IPS-15b (cell line): ENCODE measurements around the gene RTTN.
"Not testable (repeated sequence)": the region's sequence is repeated elsewhere in the genome, so short reads cannot be mapped to it uniquely, and the experiment has no call there.

Experiments used
- H3K27me3 ChIP-seq: one replicate; pipeline ENCODE4 v1.6.1; 2013; ENCODE audit warnings: low read length; ENCODE audit not compliant: control insufficient read depth, insufficient read depth
- H3K36me3 ChIP-seq: one replicate; pipeline ENCODE4 v1.6.1; 2013; ENCODE audit warnings: low read length; ENCODE audit not compliant: control insufficient read depth, insufficient read depth
- H3K4me1 ChIP-seq: one replicate; pipeline ENCODE4 v1.6.1; 2013; ENCODE audit warnings: mild to moderate bottlenecking, low read length; ENCODE audit not compliant: control insufficient read depth, insufficient read depth
- H3K4me3 ChIP-seq: one replicate; pipeline ENCODE4 v1.5.1; 2013; ENCODE audit warnings: low read depth, low read length
- H3K9ac ChIP-seq: one replicate; pipeline ENCODE4 v1.6.1; 2013; ENCODE audit warnings: low read depth, mild to moderate bottlenecking, low read length
- H3K9me3 ChIP-seq: one replicate; pipeline ENCODE4 v1.6.1; 2013; ENCODE audit warnings: mild to moderate bottlenecking, low read length; ENCODE audit not compliant: control insufficient read depth, insufficient read depth

RTTN gene, protein sequence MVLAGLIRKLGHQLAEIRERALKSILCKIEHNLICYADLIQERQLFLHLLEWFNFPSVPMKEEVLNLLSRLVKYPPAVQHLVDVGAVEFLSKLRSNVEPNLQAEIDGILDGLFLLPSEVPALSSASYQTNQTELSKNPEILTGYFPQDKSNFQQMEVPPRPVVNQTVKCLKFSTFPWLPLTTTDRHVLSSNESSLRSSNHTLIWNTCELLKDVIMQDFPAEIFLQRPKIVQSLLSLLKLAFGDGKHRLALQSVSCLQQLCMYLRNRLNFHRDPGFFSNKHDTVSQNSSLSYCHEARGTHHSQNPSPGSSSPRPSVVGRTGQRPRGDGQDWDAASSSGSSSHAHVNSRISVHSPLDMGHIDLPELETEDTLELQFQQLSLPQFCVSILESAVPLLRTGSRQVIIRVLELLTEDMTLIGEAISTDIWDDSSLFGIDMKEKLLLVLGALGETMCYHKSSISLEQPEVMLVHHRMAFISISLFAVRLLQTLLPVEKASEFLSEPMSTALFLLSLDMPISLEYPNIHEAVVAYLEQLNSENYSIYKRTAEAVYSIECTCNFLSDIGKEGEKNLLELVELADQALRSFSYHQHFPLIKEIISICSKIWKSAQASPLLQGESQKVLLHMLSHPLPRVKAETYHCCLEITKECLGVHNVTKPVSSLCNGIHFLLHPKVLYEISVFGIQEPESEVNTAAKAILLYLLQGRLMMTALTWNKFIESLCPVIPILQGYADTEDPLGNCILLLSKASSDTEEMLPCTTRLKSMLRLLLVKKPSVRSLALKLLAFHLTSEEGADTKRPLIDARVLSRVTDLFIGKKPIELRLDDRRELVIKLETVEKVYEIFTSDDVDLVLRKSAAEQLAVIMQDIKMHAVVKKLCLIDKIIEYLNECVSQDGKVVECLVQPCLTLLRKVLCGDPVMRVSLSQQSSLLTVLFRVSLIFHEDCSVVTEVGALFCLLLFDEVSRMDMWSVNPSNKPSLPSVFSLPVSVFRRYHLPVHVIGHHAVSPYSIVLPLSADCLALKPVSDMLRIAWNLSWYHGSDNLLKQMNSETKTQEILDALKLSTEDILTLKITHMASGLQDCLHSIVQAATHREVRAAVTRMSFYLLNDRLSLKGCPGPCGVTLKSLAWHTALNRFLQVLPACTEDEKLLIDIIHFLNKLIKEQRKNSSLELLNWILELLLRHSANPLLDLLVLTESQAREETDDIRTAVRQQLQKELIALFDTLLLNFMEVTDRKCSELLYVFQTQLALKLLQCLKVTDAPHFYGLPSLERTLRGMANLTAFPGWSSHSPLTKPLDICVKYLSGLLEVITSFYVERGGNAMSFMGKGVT (N-terminal part only)

DNA sequence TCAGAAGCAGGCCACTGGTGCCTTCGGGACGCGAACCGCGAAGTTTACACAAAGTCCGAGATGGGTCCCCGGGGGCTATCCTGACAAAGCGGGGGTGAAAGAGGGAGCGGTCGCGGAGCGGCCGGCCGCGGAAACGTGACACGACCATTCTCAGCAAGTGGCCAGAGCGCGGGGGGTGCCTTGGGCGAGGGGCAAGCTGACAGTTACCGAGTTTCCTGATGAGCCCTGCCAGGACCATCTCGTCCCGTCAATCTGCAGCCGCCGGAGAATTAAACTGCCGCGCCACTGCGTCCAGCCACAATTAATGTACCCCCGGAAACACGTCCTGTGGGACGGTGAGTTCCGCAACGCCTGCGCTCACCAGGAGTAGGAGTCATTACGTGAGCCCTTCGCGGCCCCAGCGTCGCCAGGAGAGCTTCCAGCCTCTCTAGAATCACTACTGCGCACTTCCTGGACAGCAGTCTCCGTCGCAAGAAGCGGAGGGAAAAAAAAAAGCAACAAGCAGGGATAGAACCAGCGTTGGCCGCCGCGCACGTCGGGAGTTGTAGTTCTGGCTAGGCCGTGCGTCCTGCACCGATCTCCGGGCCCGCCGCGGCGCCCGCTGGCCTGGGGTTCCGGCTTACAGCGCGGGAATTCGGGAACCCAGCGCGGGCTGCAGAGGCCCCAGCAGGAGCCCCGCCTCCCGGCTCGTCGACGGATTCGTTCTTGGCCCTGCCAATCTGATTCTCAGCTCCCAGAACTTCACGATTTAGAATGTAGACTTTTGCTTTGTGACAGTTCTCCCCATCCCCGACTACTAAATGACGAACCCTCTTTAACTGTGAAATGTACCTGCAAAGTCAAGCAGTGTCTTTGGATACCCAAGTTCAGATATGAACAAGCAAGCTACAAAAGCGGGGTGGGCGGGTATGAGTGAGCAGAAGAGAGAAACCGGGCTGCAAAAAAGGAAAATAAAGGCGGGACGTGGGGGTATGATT, at the start of gene RTTN:
Gene RTTN (minus strand): TSS at position 267 of the 977 bp plus-strand sequence. CDS start 29 bp downstream, at position 238.
- Histone ChIP-seq H3K36me3 (no peaks in the 10 kb centered on the region), H3K27me3 (no peaks in the 10 kb centered on the region), H3K4me3 (peak within 1 kb of the TSS; percentile 94), H3K9me3 (no peaks in the 10 kb centered on the region), H3K4me1 (no peaks in the 10 kb centered on the region), H3K9ac (peak within 1 kb of the TSS; percentile 99)

DNA sequence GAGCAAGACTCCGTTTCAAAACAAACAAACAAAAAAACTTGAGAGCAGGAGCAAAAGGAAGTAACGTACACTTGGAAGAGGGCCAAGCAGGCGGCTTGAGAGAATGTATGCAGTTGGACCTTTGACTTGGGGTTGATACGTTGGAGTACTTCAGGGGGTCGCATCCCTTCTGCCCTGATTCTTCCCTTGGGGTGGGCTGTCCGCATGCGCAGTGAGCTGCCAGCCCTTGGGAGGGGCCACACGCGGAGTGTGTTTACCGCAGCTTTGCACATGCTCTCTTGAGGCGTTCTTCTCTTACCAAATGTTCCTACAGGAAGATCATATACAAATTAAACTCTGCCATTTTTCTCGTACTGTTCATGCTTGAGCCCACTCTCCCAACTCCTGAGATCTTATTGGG, 45.3 kb upstream of the RTTN start:
- Histone ChIP-seq H3K4me1 (no peaks in the 10 kb centered on the region), H3K27me3 (no peaks in the 10 kb centered on the region)

DNA sequence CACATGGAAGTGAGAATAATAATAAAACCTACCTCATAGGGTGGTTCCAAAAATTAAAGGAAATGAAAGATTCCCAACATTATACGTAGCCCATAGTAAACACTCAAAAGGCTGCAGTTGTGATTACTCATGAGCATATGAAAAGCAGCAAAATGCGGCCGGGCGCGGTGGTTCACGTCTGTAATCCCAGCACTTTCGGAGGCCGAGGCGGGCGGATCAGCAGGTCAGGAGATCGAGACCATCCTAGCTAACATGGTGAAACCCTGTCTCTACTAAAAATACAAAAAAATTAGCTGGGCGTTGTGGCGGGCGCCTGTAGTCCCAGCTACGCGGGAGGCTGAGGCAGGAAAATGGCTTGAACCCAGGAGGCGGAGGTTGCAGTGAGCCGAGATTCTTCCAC, 44.4 kb upstream of the RTTN start:
- H3K9me3 ChIP-seq, H3K4me1 ChIP-seq, H3K36me3 ChIP-seq, H3K9ac ChIP-seq, H3K4me3 ChIP-seq, H3K27me3 ChIP-seq: not testable (repeated sequence)

More for the DNA sequence above, 45.3 kb upstream of the RTTN start:
- H3K9me3 ChIP-seq: no peaks in the 10 kb centered on the region
- no peaks in the 10 kb centered on the region for H3K36me3 ChIP-seq
- H3K4me3 ChIP-seq: no peak overlapping the region
- no peak overlapping the region for H3K9ac ChIP-seq

DNA sequence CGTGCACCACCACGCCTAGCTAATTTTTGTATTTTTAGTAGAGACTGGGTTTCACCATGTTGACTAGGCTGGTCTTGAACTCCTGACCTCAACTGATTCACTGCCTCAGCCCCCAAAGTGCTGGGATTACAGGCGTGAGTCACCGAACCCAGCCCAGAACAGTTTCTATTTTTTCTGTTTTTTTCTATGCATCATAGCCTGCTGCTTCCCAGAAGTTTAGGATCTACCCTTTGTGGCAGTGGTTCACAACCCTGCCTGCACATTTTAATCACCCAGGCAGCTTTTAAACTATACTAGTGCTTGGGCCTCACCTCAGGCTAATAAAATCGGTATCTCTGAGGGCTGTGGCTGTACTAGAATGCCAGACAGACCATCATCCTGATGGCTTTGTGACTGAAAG, 43.6 kb upstream of the RTTN start:
- Histone ChIP-seq H3K4me1 (no peaks in the 10 kb centered on the region), H3K9me3 (no peaks in the 10 kb centered on the region), H3K4me3 (no peak overlapping the region), H3K27me3 (no peaks in the 10 kb centered on the region), H3K9ac (no peak overlapping the region), H3K36me3 (no peaks in the 10 kb centered on the region)

DNA sequence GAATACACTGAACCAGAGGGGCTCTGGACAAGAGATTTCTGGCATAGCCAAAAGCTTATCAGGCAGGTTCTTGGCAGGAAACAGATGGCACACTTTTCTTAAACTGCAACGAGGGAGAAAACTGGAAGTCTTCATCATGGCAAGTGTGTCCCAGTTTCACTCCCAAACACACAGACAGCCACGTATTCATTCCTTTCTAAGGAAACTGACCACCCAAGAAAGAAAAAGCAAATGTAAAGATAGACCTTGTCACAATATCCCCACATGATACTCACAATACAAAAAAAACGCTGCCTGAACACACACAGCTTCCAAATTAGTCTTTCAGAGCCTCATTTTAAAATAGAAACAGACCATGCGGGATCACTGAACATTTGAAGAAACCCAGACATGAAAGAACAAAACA, 40.6 kb upstream of the RTTN start:
- no peaks in the 10 kb centered on the region for H3K36me3 ChIP-seq
- H3K9ac ChIP-seq: no peak overlapping the region
- H3K27me3 ChIP-seq: no peaks in the 10 kb centered on the region
- no peaks in the 10 kb centered on the region for H3K4me1 ChIP-seq
- H3K9me3 ChIP-seq: no peaks in the 10 kb centered on the region
- H3K4me3 ChIP-seq: no peak overlapping the region

DNA sequence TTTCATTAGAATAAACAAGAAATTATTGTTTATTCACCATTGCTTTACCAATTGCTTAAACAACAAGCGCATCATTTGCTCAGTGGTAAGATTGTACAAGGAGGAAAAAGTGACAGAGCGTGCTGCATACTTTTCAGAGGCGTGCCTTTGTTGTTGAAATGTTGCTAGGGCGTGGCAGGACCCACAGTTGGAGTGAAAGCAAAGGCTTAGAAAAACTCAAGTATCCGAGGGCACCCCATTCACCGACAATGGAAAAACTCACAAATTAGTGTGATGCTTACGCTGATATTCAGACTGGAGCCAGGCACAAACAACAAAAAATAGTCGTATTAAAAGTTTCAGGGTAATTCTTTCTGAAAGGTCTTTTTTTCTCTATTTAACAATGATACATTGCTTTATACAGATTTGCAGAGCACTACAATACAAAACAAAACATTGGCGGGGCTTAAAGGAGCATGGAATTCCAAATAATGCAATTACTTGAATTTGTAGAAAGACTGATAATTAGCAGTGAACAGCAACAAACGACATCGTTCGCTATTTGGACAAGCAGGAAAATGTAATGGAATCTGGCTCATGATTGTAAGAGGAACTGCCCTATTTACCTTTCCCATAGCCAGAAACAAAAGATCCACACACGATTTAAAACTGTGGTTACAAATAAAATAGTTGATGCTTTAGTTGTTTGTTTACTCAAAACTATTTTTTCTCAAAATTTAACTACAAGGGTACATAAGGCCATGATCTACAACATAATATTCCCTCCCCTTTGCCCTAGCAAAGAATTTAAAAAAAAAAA, 37.8 kb upstream of the RTTN start:
- Histone ChIP-seq H3K4me1 (no peaks in the 10 kb centered on the region), H3K9ac (no peak overlapping the region), H3K9me3 (no peaks in the 10 kb centered on the region), H3K36me3 (no peaks in the 10 kb centered on the region), H3K4me3 (no peak overlapping the region), H3K27me3 (no peaks in the 10 kb centered on the region)

DNA sequence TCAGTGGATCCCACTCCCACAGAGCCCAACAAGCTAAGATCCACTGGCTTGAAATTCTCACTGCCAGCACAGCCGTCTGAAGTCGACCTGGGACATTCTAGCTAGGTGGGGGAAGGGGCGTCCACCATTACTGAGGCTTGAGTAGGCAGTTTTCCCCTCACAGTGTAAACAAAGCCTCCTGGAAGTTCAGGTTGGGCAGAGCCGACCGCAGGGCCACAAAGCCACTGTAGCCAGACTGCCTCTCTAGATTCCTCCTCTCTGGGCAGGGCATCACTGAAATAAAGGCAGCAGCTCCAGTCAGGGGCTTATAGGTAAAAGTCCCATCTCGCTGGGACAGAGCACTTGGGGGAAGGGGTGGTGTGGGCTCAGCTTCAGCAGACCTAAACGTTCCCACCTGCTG, 31.4 kb upstream of the RTTN start:
- H3K36me3 ChIP-seq, H3K9ac ChIP-seq, H3K9me3 ChIP-seq, H3K4me1 ChIP-seq, H3K4me3 ChIP-seq, H3K27me3 ChIP-seq: not testable (repeated sequence)

DNA sequence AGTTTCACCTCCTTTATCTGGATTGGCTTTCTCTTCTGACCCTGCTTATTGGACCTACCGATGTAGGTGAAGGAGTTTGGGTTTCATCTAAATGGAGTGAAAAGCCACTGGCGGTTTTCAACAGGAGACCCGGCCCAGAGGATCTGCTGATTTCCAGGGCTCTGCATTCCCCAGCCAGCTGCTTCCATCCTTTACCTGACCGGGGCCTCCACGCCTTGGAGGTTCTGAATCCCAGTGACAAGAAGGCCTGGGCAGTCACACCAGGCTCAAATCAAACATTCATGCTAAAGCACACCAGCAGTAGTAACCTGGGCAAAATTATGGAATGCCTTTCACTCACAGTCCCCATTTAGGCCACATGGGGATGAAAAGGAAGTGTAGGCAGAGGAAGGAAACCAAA, 30.0 kb upstream of the RTTN start:
- Histone ChIP-seq H3K4me1 (peaks cover 4% of the 10 kb centered on the region), H3K4me3 (no peak overlapping the region), H3K9ac (no peak overlapping the region), H3K36me3 (no peaks in the 10 kb centered on the region), H3K9me3 (no peaks in the 10 kb centered on the region), H3K27me3 (no peaks in the 10 kb centered on the region)

DNA sequence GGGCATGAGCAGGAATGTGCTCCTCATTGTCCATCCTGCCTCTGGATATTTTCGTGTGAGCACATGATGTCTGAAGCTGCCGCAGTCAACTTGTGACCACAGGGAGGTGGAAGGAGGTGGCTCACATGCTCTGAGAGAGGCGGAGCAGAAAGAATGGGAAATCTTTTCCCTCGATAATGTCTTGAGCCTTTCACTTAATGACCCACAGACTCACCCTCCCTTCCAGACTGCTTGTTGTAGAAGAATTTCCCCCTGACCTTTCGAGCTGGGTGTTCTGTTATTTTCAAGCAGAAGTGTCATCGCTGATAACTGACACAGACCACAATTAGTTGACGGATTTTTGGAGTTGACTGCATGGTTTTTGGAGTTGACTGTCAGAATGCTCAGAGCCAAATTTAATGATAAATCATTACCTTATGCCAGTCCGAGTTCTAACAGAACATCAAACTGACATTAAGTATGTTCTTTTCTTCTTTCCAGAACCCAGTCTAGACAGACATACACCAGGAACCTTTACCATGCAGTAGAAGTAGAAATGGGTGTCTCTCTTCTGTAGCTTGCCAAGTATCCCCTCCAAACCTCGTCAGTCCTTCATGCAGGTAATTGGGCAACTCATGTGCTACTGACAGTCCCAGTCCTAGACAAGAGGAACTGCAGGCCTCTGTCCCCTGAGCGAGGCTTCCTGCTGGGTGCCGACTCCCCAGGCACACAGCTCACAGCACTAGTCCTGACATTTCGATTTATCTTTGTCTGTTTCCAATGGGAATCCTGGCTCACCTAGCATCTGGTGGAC, 29.4 kb upstream of the RTTN start:
- H3K9me3 ChIP-seq: no peaks in the 10 kb centered on the region
- no peak overlapping the region for H3K4me3 ChIP-seq
- H3K9ac ChIP-seq: no peak overlapping the region
- no peaks in the 10 kb centered on the region for H3K36me3 ChIP-seq
- peaks cover 4% of the 10 kb centered on the region for H3K4me1 ChIP-seq
- no peaks in the 10 kb centered on the region for H3K27me3 ChIP-seq

DNA sequence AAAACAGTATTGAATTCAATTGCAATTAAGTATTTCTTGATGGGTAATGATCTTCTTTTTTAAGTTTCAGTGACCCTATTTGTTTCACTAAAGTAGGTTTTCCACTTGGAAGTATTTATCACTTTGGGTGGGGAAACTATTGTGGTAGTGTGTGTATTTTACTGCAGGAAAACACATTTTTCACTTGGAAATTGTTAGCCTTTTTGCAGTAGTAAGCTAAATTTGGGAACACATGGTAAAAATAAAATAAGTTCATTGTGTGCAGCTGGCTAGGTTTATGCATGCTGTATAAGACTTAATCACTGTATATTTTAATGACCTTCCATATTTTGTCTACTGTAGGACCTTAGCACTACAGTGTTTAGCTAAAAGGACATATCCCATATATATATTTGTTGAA, 28.5 kb upstream of the RTTN start:
- no peak overlapping the region for H3K9ac ChIP-seq
- H3K4me1 ChIP-seq: peaks cover 4% of the 10 kb centered on the region
- no peak overlapping the region for H3K4me3 ChIP-seq
- no peaks in the 10 kb centered on the region for H3K36me3 ChIP-seq
- no peaks in the 10 kb centered on the region for H3K27me3 ChIP-seq
- no peaks in the 10 kb centered on the region for H3K9me3 ChIP-seq
